ENCODE data around the gene TENT5C.

TENT5C gene

DNA sequence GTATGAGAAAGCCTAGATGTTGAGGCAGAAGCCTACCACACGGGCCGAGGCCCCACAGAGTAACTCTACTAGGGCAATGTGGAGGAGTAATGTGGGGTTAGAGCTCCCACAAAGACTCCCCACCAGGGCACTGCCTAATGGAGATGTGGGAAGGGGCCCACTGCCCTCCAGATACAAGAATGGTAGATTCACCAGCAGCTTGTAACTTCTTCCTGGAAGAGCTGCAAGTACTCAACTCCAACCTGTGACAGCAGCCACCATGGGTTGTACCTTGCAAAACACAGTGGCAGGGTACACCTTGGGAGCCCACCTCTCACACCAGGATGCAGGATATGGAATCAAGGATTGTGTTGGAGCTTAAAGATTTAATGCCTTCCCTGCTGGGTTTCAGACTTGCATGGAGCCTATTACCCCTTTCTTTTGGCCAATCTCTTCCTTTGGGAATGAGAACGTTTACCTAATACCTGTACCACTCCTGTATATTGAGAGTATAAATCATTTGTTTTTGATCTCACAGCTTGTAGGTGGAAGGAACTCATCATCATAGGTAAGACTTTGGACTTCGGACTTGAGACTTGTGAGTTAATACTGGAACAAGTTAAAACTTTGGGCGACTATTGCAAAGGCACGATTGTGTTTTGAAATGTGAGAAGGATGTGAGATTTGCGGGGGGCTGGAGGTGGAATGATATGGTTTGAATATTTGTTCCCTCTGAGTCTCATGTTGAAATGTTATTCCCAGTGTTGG lies 57.5 kb downstream of the TENT5C start:
- no peak overlapping the region for H3K4me3 Mint-ChIP-seq
- peaks cover 5% of the 10 kb centered on the region for H3K36me3 Mint-ChIP-seq (ENCODE audit: low read depth)
- peaks cover 82% of the 10 kb centered on the region for H3K4me1 Mint-ChIP-seq
- peaks cover 7% of the 10 kb centered on the region for H3K27me3 Mint-ChIP-seq
- peaks cover 10% of the 10 kb centered on the region for H3K9me3 Mint-ChIP-seq
- no peak for ATAC-seq
- H3K27ac Mint-ChIP-seq, result peak overlapping the region; percentile 77
- DNase-seq, result no peak

GRCh38 chr1:117664314-117664713 lies 58.5 kb downstream of the TENT5C start:
- Mint-ChIP-seq H3K27me3 (peaks cover 5% of the 10 kb centered on the region), H3K9me3 (peaks cover 10% of the 10 kb centered on the region), H3K36me3 (ENCODE audit: low read depth) (peaks cover 5% of the 10 kb centered on the region), H3K4me1 (peaks cover 73% of the 10 kb centered on the region), H3K4me3 (peak overlapping the region; percentile 9), H3K27ac (peak overlapping the region; percentile 77)
- ATAC-seq (peak; percentile 92), DNase-seq (peak; percentile 43)

DNA sequence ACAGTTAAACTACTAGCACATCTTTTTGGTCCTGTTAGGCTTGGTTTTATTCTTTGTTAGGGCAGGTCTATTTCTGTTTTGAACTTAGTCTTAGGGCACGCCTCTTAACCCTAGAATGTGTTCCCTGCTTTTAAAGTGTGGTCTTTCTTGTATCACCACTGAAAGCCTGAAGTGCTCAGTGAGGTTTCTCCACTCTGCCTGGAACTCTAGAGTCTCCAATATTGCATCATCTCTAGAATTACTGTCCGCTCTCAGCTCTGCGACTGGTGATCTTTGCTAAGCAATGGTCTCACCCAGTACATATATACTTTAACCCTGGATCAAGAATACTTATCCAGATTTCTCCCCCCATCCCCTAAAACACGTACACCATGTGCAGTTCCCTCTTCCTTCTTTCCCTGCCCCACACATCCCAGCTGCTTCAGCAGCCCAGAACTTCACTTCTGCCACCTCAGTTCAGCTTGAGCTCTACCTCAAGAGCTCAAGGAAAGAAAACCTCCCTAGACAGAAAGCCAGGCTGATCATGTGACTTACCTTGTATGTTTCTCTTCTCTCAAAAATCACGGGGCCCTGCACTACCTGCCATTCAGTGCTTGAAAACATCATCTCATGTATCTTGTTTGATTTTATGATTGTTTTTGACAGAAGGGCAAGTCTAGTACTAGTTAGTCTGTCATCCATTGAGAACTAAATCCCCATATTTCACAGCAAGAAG lies 59.9 kb downstream of the TENT5C start:
- DNase-seq, result no peak
- ATAC-seq, result no peak
- Mint-ChIP-seq H3K27me3 (peaks cover 5% of the 10 kb centered on the region), H3K36me3 (ENCODE audit: low read depth) (peaks cover 5% of the 10 kb centered on the region), H3K27ac (peak overlapping the region; percentile 77), H3K9me3 (peaks cover 10% of the 10 kb centered on the region), H3K4me1 (peaks cover 59% of the 10 kb centered on the region), H3K4me3 (no peak overlapping the region)

GRCh38 chr1:117669572-117669971 lies 63.7 kb downstream of the TENT5C start:
- peaks cover 14% of the 10 kb centered on the region for H3K27me3 Mint-ChIP-seq
- H3K9me3 Mint-ChIP-seq, result no peaks in the 10 kb centered on the region
- H3K27ac Mint-ChIP-seq, result no peak overlapping the region
- H3K4me1 Mint-ChIP-seq, result peaks cover 39% of the 10 kb centered on the region
- DNase-seq, result no peak
- no peak for ATAC-seq
- H3K4me3 Mint-ChIP-seq, result no peak overlapping the region
- no peaks in the 10 kb centered on the region for H3K36me3 Mint-ChIP-seq (ENCODE audit: low read depth)

- no peaks in the 10 kb centered on the region for H3K36me3 Mint-ChIP-seq (ENCODE audit: low read depth)
- no peak overlapping the region for H3K4me3 Mint-ChIP-seq
- H3K9me3 Mint-ChIP-seq, result no peaks in the 10 kb centered on the region
- DNase-seq (no peak), ATAC-seq (no peak)
- peaks cover 24% of the 10 kb centered on the region for H3K4me1 Mint-ChIP-seq
- peaks cover 12% of the 10 kb centered on the region for H3K27me3 Mint-ChIP-seq
- H3K27ac Mint-ChIP-seq, result no peak overlapping the region
Observed at GRCh38 chr1:117670976-117671780, 65.3 kb downstream of the TENT5C start.

GRCh38 chr1:117671781-117672501 lies 66.1 kb downstream of the TENT5C start:
- Mint-ChIP-seq H3K27me3 (peaks cover 12% of the 10 kb centered on the region), H3K27ac (no peak overlapping the region), H3K9me3 (no peaks in the 10 kb centered on the region), H3K4me1 (peaks cover 22% of the 10 kb centered on the region), H3K36me3 (ENCODE audit: low read depth) (no peaks in the 10 kb centered on the region), H3K4me3 (no peak overlapping the region)
- ATAC-seq, result no peak
- DNase-seq, result no peak

DNA sequence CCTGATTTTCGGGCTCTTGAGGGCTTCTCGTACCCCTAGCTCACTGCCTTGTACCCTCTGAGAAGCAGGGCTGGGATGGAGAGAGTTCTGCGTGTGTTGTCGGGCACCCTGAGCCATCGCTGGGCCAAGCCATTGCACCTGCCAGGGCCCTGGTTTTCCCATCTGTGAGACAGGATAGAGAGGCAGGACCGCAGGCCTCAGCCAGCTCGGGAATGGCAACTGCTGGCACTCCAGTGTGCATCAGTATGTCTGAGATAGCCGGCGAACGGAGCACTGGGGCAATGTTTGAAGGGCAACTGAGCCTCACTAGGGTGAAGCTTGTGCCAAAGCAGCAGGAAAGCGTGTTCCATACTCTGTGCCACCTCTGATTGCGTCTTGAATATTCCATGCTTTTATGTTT lies 66.9 kb downstream of the TENT5C start:
- Mint-ChIP-seq H3K27me3 (peaks cover 12% of the 10 kb centered on the region), H3K9me3 (no peaks in the 10 kb centered on the region), H3K27ac (no peak overlapping the region), H3K4me1 (peaks cover 19% of the 10 kb centered on the region), H3K36me3 (ENCODE audit: low read depth) (no peaks in the 10 kb centered on the region), H3K4me3 (no peak overlapping the region)
- DNase-seq, result no peak
- no peak for ATAC-seq

DNA sequence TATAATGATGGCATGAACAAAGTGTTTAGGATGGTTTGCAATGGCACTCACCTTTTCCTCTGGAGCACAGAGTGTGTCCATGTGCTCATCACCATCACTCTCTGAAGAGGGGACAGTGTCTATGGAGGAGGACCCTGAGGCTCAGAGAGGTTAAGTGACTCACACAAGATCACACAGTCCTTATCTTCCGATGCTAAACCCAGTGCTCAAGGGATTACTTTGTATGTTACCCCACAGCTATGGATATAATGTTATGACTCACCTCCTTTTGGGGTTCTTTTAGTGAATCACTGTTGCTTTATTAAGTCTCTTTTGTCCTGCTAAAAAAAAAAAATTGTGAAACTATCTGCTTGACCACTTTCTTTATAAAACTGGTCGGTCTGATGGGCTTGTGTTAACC lies 67.6 kb downstream of the TENT5C start:
- no peak overlapping the region for H3K27ac Mint-ChIP-seq

GRCh38 chr1:117674521-117675400 lies 68.9 kb downstream of the TENT5C start:
- Mint-ChIP-seq H3K9me3 (no peaks in the 10 kb centered on the region), H3K27me3 (peaks cover 10% of the 10 kb centered on the region), H3K27ac (no peak overlapping the region), H3K4me3 (no peak overlapping the region), H3K4me1 (peaks cover 16% of the 10 kb centered on the region), H3K36me3 (ENCODE audit: low read depth) (no peaks in the 10 kb centered on the region)
- ATAC-seq (peak; percentile 41), DNase-seq (peak; percentile 30)

More for the DNA sequence above, 67.6 kb downstream of the TENT5C start:
- Mint-ChIP-seq H3K9me3 (no peaks in the 10 kb centered on the region), H3K4me1 (peaks cover 16% of the 10 kb centered on the region), H3K27me3 (peaks cover 10% of the 10 kb centered on the region), H3K4me3 (no peak overlapping the region), H3K36me3 (ENCODE audit: low read depth) (no peaks in the 10 kb centered on the region)
- ATAC-seq, result peak; percentile 91
- DNase-seq, result no peak

DNA sequence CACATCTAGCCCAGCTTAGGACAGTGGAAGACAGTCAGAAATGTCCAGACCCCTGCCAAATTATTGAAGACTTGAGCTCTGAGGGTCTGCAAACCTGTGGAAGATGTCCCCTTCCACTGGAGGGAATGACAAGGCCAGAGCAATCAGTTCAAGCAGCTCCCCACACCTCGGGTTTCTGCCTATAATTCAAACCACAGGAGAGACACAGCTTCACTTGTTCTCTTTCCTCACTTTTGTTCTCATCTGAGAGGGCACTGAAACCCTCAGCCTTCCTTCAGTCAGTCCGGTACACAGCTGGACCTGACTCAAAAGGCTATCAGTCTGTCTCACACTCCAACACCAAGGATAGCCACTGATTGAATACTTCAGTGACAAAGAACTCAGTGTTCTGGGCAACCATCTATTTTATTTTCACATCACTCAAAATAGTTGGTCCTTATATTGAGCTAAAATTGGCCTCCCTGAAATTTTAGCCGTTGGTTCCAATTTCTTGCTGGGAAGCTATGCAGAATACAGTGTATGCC lies 70.1 kb downstream of the TENT5C start:
- no peaks in the 10 kb centered on the region for H3K36me3 Mint-ChIP-seq (ENCODE audit: low read depth)
- H3K27me3 Mint-ChIP-seq, result peaks cover 10% of the 10 kb centered on the region
- no peak overlapping the region for H3K4me3 Mint-ChIP-seq
- H3K4me1 Mint-ChIP-seq, result peaks cover 16% of the 10 kb centered on the region
- no peak overlapping the region for H3K27ac Mint-ChIP-seq
- ATAC-seq (no peak), DNase-seq (no peak)
- H3K9me3 Mint-ChIP-seq, result no peaks in the 10 kb centered on the region

GRCh38 chr1:117676615-117677130 lies 70.8 kb downstream of the TENT5C start:
- ATAC-seq, result no peak
- peaks cover 10% of the 10 kb centered on the region for H3K27me3 Mint-ChIP-seq
- H3K4me3 Mint-ChIP-seq, result no peak overlapping the region
- H3K27ac Mint-ChIP-seq, result no peak overlapping the region
- H3K4me1 Mint-ChIP-seq, result peaks cover 16% of the 10 kb centered on the region
- no peak for DNase-seq
- H3K9me3 Mint-ChIP-seq, result no peaks in the 10 kb centered on the region
- H3K36me3 Mint-ChIP-seq (ENCODE audit: low read depth), result no peaks in the 10 kb centered on the region

Data from activated naive CD8-positive, alpha-beta T cell treated with anti-CD3 and anti-CD28 coated beads, Interleukin-2, amount 50 U/mL, for 24 hours (primary cell).